Keratinocyte (primary cell): ENCODE measurements around the gene TTN.

Experiments used
- EZH2 ChIP-seq: IDR thresholded peaks from one replicate; pipeline ENCODE4 v1.6.1; 2012; ENCODE audit warnings: inconsistent platforms, mild to moderate bottlenecking, low read length, moderate library complexity
- TF ChIP-seq, protein P1 (sequence below), 3 experiments: IDR thresholded peaks in 1 of 3; conservative IDR thresholded peaks in 1 of 3; optimal IDR thresholded peaks in 1 of 3; 2 replicates in 2 of 3; 3 replicates in 1 of 3; pipeline versions ENCODE3 to v1.5.1; 2011; ENCODE audit warnings: low read length in 3 of 3, mild to moderate bottlenecking in 3 of 3, moderate library complexity in 2 of 3, control low read depth in 1 of 3, inconsistent platforms in 1 of 3; ENCODE audit not compliant: insufficient read depth in 2 of 3; ENCODE audit errors: extremely low read depth in 1 of 3

DNA sequence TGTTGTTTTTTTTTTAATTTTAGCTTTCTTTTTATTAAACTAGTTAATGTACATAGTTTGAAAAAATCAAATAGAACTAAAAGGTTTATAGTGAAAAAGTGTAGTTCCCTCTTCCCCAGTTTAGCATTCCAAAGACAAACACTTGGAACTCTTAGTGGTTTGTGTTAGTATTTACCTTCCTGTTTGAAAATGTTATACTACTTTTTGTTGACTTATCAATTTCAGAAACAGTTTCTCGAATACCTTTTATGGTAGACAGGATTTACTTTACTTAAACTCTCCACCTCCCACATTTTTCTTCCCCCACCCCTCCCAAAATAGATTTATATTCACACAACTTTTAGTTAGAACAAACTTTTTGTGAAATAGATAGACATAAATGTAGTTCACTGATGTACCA is 300.3 kb downstream of the TTN start:
- TF ChIP-seq, protein P1, sequence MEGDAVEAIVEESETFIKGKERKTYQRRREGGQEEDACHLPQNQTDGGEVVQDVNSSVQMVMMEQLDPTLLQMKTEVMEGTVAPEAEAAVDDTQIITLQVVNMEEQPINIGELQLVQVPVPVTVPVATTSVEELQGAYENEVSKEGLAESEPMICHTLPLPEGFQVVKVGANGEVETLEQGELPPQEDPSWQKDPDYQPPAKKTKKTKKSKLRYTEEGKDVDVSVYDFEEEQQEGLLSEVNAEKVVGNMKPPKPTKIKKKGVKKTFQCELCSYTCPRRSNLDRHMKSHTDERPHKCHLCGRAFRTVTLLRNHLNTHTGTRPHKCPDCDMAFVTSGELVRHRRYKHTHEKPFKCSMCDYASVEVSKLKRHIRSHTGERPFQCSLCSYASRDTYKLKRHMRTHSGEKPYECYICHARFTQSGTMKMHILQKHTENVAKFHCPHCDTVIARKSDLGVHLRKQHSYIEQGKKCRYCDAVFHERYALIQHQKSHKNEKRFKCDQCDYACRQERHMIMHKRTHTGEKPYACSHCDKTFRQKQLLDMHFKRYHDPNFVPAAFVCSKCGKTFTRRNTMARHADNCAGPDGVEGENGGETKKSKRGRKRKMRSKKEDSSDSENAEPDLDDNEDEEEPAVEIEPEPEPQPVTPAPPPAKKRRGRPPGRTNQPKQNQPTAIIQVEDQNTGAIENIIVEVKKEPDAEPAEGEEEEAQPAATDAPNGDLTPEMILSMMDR (optimal IDR thresholded peaks at IDR 0.05 in 1 of 3, IDR thresholded peaks at IDR 0.05 in 1 of 3, conservative IDR thresholded peaks at IDR 0.05 in 1 of 3; ENCODE audit: extremely low read depth in 1 of 3, insufficient read depth in 2 of 3, low read length in 3 of 3) = no peak
- TF ChIP-seq EZH2 = no peak
